NB4 (cell line): ENCODE measurements around the gene GK.
"Not testable (repeated sequence)": the region's sequence is repeated elsewhere in the genome, so short reads cannot be mapped to it uniquely, and the experiment has no call there.

Experiments used
- DNase-seq: peaks from one replicate; pipeline ENCODE4 v3.0.0; 2010; ENCODE audit warnings: low read depth
- H3K4me3 ChIP-seq: one replicate; pipeline ENCODE4 v1.5.1; 2011; ENCODE audit warnings: mild to moderate bottlenecking, low read depth, low read length, moderate library complexity
- CTCF ChIP-seq: IDR thresholded peaks from one replicate; pipeline ENCODE4 v1.5.1; 2012; ENCODE audit warnings: low read depth, low read length
- MAX ChIP-seq: IDR thresholded peaks from 2 replicates; pipeline ENCODE4 v1.6.1; 2011; ENCODE audit warnings: low read depth, low read length
- MYC ChIP-seq: IDR thresholded peaks from 2 replicates; pipeline ENCODE4 v1.6.1; 2011; ENCODE audit warnings: low read depth, low read length
- POLR2A ChIP-seq: IDR thresholded peaks from 2 replicates; pipeline ENCODE4 v1.6.1; 2011; ENCODE audit warnings: mild to moderate bottlenecking; ENCODE audit not compliant: insufficient read length; ENCODE audit errors: extremely low read depth

The GK gene

GRCh38 chrX:30661228-30661627 lies 8.0 kb downstream of the GK start:
- DNase-seq = no peak
- TF ChIP-seq MAX (no peak), CTCF (no peak), POLR2A (no peak)
- H3K4me3 ChIP-seq = no peak overlapping the region

- no peak overlapping the region for H3K4me3 ChIP-seq
- TF ChIP-seq POLR2A (no peak), MAX (no peak), CTCF (no peak)
- no peak for DNase-seq
These were observed 10.1 kb downstream of the GK start for GRCh38 chrX:30663322-30663721.

GRCh38 chrX:30665471-30665870 lies 12.2 kb downstream of the GK start:
- no peak for TF ChIP-seq MYC
- no peak for TF ChIP-seq POLR2A
- TF ChIP-seq MAX = no peak
- no peak for TF ChIP-seq CTCF
- H3K4me3 ChIP-seq = no peak overlapping the region
- no peak for DNase-seq

GRCh38 chrX:30666094-30666493 lies 12.9 kb downstream of the GK start:
- DNase-seq = no peak
- no peak overlapping the region for H3K4me3 ChIP-seq
- TF ChIP-seq MYC (no peak), MAX (no peak), CTCF (no peak), POLR2A (no peak)

GRCh38 chrX:30668581-30668980 lies 15.4 kb downstream of the GK start:
- DNase-seq = no peak
- no peak overlapping the region for H3K4me3 ChIP-seq
- TF ChIP-seq CTCF (no peak), MAX (no peak), MYC (no peak), POLR2A (no peak)

GRCh38 chrX:30671189-30671588 lies 18.0 kb downstream of the GK start:
- not testable (repeated sequence) for H3K4me3 ChIP-seq
- peak; percentile 6 for TF ChIP-seq CTCF
- peak; percentile 42 for DNase-seq
